GM23338 (cell line): Measurements from ENCODE around the gene CEP170B.

ENCODE experiments used
- CTCF ChIP-seq, 2 experiments: fragments of 200-600 bp in 1 of 2; sonication (generic) in 1 of 2; conservative IDR thresholded peaks; 2 replicates each; pipeline versions ENCODE4 v1.5.1 to v1.6.1; 2016 to 2017; ENCODE audit warnings: antibody characterized with exemption in 2 of 2, low read depth in 2 of 2, mild to moderate bottlenecking in 2 of 2, moderate library complexity in 1 of 2
- ETS1 ChIP-seq: IDR thresholded peaks from 2 replicates; pipeline ENCODE4 v1.6.1; 2016; ENCODE audit warnings: antibody characterized with exemption

- TF ChIP-seq CTCF (conservative IDR thresholded peaks at IDR 0.05; ENCODE audit: low read depth in 2 of 2) = no peak
- TF ChIP-seq ETS1 = no peak
Measured at GRCh38 chr14:104830781-104831180, 34.3 kb upstream of the CEP170B start.
